ENCODE data around the gene CNR2. TPM values are rescaled to one million over a fixed set of nuclear protein-coding genes. Genes with fewer than 3 reads are reported as not detected.
A peak's percentile ranks its signal among the peaks of the same experiment; 100 is the strongest.

Gene CNR2
- total RNA-seq, 4 donors from 2014 or later: not detected

DNA sequence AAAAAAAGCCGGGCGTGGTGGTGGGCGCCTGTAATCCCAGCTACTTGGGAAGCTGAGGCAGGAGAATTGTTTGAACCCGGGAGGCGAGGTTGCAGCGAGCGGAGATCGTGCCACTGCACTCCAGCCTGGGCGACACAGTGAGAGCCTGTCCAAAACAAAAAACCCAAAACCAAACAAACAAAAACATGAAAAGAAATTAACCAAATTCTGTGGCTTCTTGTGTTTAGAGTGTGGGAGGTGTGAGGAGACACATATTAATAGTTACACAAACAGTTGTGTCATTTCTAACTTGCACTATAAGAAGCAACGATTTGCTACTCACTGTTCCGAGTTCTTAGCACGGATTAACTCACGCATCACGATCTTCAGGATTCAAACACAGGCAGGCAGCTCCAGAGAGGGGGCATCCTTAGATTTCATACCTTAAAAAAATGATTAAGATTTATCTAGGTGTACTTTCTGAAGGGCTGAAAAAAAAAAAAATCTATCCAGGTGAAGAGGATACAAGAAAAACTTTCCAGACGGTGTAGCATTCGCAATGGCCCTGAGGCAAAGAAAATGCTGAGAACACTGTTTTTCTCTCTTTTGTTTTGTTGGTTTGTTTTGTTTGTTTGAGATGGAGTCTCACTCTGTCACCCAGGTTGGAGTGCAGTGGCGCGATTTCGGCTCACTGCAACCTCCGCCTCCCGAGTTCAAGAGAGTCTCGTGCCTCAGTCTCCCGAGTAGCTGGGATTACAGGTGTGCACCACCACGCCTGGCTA, 87.2 kb downstream of the CNR2 start:
- Histone ChIP-seq H3K9me3 (no peaks in the 10 kb centered on the region), H3K4me1 (peaks cover 0 to 20% (median 6%) of the 10 kb centered on the region in 3 donors), H3K4me3 (peak overlapping the region; percentile 91 to 94), H3K27me3 (no peaks in the 10 kb centered on the region), H3K36me3 (no peaks in the 10 kb centered on the region), H3K27ac (peak overlapping the region; percentile 15 to 93 (median 91))
- no peak for ATAC-seq
- TF ChIP-seq POLR2A (IDR thresholded peaks at IDR 0.05): no peak
- no peak for TF ChIP-seq EP300 (IDR thresholded peaks at IDR 0.05)
- TF ChIP-seq, protein P1, sequence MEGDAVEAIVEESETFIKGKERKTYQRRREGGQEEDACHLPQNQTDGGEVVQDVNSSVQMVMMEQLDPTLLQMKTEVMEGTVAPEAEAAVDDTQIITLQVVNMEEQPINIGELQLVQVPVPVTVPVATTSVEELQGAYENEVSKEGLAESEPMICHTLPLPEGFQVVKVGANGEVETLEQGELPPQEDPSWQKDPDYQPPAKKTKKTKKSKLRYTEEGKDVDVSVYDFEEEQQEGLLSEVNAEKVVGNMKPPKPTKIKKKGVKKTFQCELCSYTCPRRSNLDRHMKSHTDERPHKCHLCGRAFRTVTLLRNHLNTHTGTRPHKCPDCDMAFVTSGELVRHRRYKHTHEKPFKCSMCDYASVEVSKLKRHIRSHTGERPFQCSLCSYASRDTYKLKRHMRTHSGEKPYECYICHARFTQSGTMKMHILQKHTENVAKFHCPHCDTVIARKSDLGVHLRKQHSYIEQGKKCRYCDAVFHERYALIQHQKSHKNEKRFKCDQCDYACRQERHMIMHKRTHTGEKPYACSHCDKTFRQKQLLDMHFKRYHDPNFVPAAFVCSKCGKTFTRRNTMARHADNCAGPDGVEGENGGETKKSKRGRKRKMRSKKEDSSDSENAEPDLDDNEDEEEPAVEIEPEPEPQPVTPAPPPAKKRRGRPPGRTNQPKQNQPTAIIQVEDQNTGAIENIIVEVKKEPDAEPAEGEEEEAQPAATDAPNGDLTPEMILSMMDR (IDR thresholded peaks at IDR 0.05): no peak
- no peak for TF ChIP-seq POLR2AphosphoS5 (IDR thresholded peaks at IDR 0.05)
- WGBS, 2 donors (ENCODE audit: low coverage in 1 of 2): 58 to 63% methylated on average over 19 to 22 of the region's 24 CpGs

DNA sequence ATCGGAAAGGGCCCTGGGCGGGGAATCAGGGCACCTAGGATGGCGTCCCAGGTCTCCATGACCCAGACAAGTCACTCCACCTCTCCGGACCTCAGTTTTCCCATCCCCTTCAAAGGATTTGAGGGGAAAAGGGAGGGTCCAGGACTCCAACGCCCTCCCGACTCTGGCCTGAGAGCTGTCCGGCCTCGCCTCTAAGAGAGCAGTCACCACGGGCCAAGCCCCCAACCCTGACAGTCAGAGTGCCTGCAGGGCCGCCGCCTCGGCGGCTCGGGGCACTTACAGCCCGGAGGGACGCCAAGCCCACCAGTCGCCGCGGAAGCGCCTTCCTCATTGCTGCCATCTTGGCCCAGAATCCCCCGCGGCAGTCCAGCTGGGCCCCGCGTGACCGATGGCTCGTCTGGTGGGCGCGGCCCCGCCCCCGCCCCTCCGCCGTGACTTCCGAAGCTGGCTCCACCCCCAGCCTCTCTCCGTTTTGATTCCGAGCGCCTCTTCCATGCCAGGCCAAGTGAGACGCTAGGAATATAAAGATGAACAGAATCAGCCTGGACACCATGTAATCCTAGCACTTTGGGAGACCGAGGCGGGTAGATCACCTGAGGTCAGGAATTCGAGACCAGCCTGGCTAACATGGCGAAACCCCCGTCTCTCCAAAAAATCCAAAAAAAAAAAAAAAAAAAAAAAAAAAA, 87.9 kb downstream of the CNR2 start, which contains the start of gene HMGCL:
Gene HMGCL, minus strand, starts transcription at position 354 of the 686 bp plus-strand sequence. Its CDS starts 14 bp downstream, at position 340.
- Histone ChIP-seq H3K36me3 (peaks cover 0 to 1% of the 10 kb centered on the region in 2 donors), H3K4me3 (peak within 1 kb of the TSS; percentile 91 to 94), H3K4me1 (peaks cover 0 to 20% (median 6%) of the 10 kb centered on the region in 3 donors), H3K27me3 (no peaks in the 10 kb centered on the region), H3K9me3 (no peaks in the 10 kb centered on the region), H3K27ac (peak within 1 kb of the TSS; percentile 78 to 93 (median 91))
- 0% methylated on average over 3 to 8 of the region's 42 CpGs for WGBS, 2 donors (ENCODE audit: low coverage in 1 of 2)
- peak; percentile 97 for ATAC-seq
- TF ChIP-seq EP300 (IDR thresholded peaks at IDR 0.05) (no peak), POLR2AphosphoS5 (IDR thresholded peaks at IDR 0.05) (peak; percentile 94), POLR2A (IDR thresholded peaks at IDR 0.05) (peak; percentile 84 to 85)
- TF ChIP-seq, protein P1 (IDR thresholded peaks at IDR 0.05): peak in 1 of 4 experiments; percentile 2

- peak overlapping the region; percentile 78 to 93 (median 91) for H3K27ac ChIP-seq
- peak overlapping the region; percentile 91 to 94 for H3K4me3 ChIP-seq
- peaks cover 0 to 20% (median 6%) of the 10 kb centered on the region in 3 donors for H3K4me1 ChIP-seq
- TF ChIP-seq, protein P1 (IDR thresholded peaks at IDR 0.05): no peak
- no peak for TF ChIP-seq EP300 (IDR thresholded peaks at IDR 0.05)
- TF ChIP-seq POLR2AphosphoS5 (IDR thresholded peaks at IDR 0.05): no peak
- TF ChIP-seq POLR2A (IDR thresholded peaks at IDR 0.05): no peak
- H3K36me3 ChIP-seq: peaks cover 0 to 6% of the 10 kb centered on the region in 2 donors
- no peaks in the 10 kb centered on the region for H3K9me3 ChIP-seq
- WGBS, 2 donors (ENCODE audit: low coverage in 1 of 2): 3 to 4% methylated on average over 8 of the region's 8 CpGs
- H3K27me3 ChIP-seq: no peaks in the 10 kb centered on the region
- peak; percentile 8 for ATAC-seq
Observed at GRCh38 chr1:23824711-23825075, 88.5 kb downstream of the CNR2 start.

DNA sequence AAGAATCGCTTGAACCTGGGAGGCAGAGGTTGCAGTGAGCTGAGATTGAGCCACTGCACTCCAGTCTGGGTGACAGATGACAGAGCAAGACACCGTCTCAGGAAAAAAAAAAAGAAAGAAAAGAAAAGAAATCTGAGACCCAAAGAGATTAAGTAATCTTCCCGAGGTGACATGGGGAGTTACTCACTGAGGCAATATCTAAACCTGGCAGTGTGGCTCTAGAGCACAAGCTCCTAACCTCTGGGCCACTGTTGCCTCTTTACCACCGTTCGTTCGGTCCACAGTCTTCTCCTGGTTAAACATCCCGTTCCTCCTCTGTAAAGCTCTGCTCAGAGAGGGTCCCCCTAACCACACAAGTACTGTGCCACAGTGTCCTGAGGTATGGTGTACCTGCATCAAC, 89.4 kb downstream of the CNR2 start:
- H3K27me3 ChIP-seq: no peaks in the 10 kb centered on the region
- H3K36me3 ChIP-seq: peaks cover 0 to 16% of the 10 kb centered on the region in 2 donors
- 72% methylated on average over 6 of the region's 7 CpGs; no CpG with 5 or more reads in 1 of the 2 donors for WGBS, 2 donors (ENCODE audit: low coverage in 1 of 2)
- ATAC-seq: no peak
- H3K27ac ChIP-seq: no peak overlapping the region
- H3K9me3 ChIP-seq: no peaks in the 10 kb centered on the region
- peaks cover 0 to 20% (median 6%) of the 10 kb centered on the region in 3 donors for H3K4me1 ChIP-seq
- TF ChIP-seq EP300 (IDR thresholded peaks at IDR 0.05): no peak
- no peak for TF ChIP-seq POLR2A (IDR thresholded peaks at IDR 0.05)
- no peak for TF ChIP-seq POLR2AphosphoS5 (IDR thresholded peaks at IDR 0.05)
- TF ChIP-seq, protein P1 (IDR thresholded peaks at IDR 0.05): no peak
- H3K4me3 ChIP-seq: no peak overlapping the region

Small RNA genes lying within 50 kb of the gene (small RNA-seq; reads per million reads assigned to genes)
- 0 reads per million in 4 donors for gene MIR378F

Other genes with a start within 250 kb of the CNR2 start
- 1,000 to 10,000 TPM in 2 of 4 donors, 100 to 1,000 TPM in 2; 636 to 1,268 (median 935) TPM for gene RPL11, start 221.6 kb downstream of the CNR2 start, total RNA-seq
- gene ELOA, start 169.9 kb downstream of the CNR2 start, total RNA-seq: 10 to 100 TPM; 37.8 to 41.9 (median 41.4) TPM
- 10 to 100 TPM; 56.3 to 77.6 (median 60.8) TPM for gene PITHD1, start 134.9 kb downstream of the CNR2 start, total RNA-seq
- gene LYPLA2, start 122.2 kb downstream of the CNR2 start, total RNA-seq: 10 to 100 TPM; 25.7 to 30.4 (median 29.2) TPM
- gene GALE, start 112.6 kb downstream of the CNR2 start, total RNA-seq: 10 to 100 TPM in 3 of 4 donors, 1 to 10 TPM in 1; 7.4 to 25.2 (median 12.9) TPM
- gene HMGCL, start 87.9 kb downstream of the CNR2 start, total RNA-seq: 10 to 100 TPM; 24.1 to 61.0 (median 47.2) TPM
- 10 to 100 TPM; 20.3 to 44.4 (median 23.5) TPM for gene FUCA1, start 45.1 kb downstream of the CNR2 start, total RNA-seq
- 100 to 1,000 TPM; 136 to 246 (median 207) TPM for gene PNRC2, start 46.5 kb upstream of the CNR2 start, total RNA-seq
- 100 to 1,000 TPM in 1 of 4 donors, 10 to 100 TPM in 3; 51.5 to 117 (median 76.2) TPM for gene SRSF10, start 67.0 kb upstream of the CNR2 start, total RNA-seq
- 1 to 10 TPM in 1 of 4 donors, under 1 TPM in 1, not detected in 2; 0.31 to 2.4 TPM for gene MYOM3, start 198.8 kb upstream of the CNR2 start, total RNA-seq
- gene IL22RA1, start 229.8 kb upstream of the CNR2 start, total RNA-seq: under 1 TPM in 2 of 4 donors, not detected in 2; 0.57 to 0.58 TPM

All from gastroesophageal sphincter (tissue), 4 donors.